Measurements from ENCODE around the gene MAML2. TPM values are rescaled to one million over a fixed set of nuclear protein-coding genes. Genes with fewer than 3 reads are reported as not detected.

Gene MAML2
- total and polyA plus RNA-seq, 2 experiments from 2014 or later: 1.1 to 8.2 TPM

DNA sequence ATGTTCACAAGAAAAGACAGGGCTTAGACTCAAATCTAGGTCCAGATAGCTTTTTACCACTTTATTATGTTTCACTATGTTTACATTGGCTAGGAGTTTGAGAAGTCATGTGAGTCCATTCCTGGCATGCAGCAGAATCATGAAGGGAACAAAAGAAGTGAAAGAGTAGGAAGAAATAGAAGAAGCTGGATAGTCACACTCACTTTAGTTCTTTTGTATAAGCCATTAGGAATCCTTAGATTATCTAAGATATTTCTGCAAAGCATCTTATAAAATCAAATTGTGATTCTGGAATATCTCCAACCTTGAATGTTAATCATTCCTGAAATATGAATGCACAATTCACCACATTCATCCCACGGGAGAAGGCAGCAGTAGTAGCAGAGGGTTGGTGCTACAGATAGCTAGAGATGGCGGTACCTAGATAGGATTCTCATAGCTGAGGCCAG is 31.9 kb downstream of the MAML2 start:
- peaks cover 17% of the 10 kb centered on the region for H3K4me1 ChIP-seq (ENCODE audit: low read depth)
- no peak overlapping the region for H3K27ac ChIP-seq
- TF ChIP-seq, protein P1, sequence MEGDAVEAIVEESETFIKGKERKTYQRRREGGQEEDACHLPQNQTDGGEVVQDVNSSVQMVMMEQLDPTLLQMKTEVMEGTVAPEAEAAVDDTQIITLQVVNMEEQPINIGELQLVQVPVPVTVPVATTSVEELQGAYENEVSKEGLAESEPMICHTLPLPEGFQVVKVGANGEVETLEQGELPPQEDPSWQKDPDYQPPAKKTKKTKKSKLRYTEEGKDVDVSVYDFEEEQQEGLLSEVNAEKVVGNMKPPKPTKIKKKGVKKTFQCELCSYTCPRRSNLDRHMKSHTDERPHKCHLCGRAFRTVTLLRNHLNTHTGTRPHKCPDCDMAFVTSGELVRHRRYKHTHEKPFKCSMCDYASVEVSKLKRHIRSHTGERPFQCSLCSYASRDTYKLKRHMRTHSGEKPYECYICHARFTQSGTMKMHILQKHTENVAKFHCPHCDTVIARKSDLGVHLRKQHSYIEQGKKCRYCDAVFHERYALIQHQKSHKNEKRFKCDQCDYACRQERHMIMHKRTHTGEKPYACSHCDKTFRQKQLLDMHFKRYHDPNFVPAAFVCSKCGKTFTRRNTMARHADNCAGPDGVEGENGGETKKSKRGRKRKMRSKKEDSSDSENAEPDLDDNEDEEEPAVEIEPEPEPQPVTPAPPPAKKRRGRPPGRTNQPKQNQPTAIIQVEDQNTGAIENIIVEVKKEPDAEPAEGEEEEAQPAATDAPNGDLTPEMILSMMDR (IDR thresholded peaks at IDR 0.05; ENCODE audit: low read depth, low read length): no peak
- H3K27me3 ChIP-seq: no peaks in the 10 kb centered on the region
- peak in 1 of 2 donors; percentile 79 for DNase-seq (ENCODE audit: low read depth in 1 of 2, low spot score in 1 of 2)
- H3K36me3 ChIP-seq: no peaks in the 10 kb centered on the region
- no peaks in the 10 kb centered on the region for H3K9me3 ChIP-seq (ENCODE audit: low read depth)
- no peak overlapping the region for H3K4me3 ChIP-seq

DNA sequence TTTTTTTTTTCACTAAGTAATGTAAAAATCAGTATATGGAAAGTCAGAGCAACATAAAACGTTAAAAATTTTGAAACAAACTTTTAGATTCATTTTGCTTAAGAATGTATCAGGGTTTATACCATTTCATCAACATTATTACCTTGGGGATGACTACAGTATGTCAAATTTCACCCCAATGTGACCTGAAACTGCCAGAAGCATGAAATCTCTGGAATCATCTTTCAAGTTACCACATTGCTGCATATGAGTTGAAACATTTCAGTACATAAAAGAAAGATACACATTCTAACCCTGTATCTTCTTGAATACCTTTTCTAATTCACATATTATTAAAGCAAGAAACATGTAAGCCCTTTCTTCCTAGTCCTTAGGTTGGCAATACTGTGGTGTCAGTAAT is 32.8 kb downstream of the MAML2 start:
- H3K4me1 ChIP-seq (ENCODE audit: low read depth): peaks cover 23% of the 10 kb centered on the region
- no peaks in the 10 kb centered on the region for H3K9me3 ChIP-seq (ENCODE audit: low read depth)
- no peaks in the 10 kb centered on the region for H3K27me3 ChIP-seq
- TF ChIP-seq, protein P1 (IDR thresholded peaks at IDR 0.05; ENCODE audit: low read depth, low read length): no peak
- H3K36me3 ChIP-seq: no peaks in the 10 kb centered on the region
- no peak overlapping the region for H3K27ac ChIP-seq
- DNase-seq (ENCODE audit: low read depth in 1 of 2, low spot score in 1 of 2): no peak
- H3K4me3 ChIP-seq: no peak overlapping the region

DNA sequence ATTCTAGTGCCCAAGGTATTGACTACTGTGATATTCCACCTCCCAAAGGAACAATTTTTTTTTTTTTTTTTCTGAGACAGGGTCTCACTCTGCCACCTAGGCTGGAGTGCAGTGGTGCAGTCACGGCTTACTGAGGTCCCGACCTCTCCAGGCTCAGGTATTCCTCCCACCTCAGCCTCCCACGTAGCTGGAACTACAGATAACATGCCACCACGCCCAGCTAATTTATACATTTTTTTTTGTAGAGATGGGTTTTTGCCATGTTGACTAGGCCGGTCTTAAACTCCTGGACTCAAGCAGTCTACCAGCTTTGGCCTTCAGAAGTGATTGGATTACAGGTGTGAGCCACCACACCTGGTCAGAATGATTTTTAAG is 33.4 kb downstream of the MAML2 start:
- H3K27ac ChIP-seq: no peak overlapping the region
- no peak for DNase-seq (ENCODE audit: low read depth in 1 of 2, low spot score in 1 of 2)
- TF ChIP-seq, protein P1 (IDR thresholded peaks at IDR 0.05; ENCODE audit: low read depth, low read length): no peak
- no peaks in the 10 kb centered on the region for H3K9me3 ChIP-seq (ENCODE audit: low read depth)
- H3K27me3 ChIP-seq: no peaks in the 10 kb centered on the region
- H3K4me1 ChIP-seq (ENCODE audit: low read depth): peaks cover 23% of the 10 kb centered on the region
- H3K36me3 ChIP-seq: no peaks in the 10 kb centered on the region
- H3K4me3 ChIP-seq: no peak overlapping the region

DNA sequence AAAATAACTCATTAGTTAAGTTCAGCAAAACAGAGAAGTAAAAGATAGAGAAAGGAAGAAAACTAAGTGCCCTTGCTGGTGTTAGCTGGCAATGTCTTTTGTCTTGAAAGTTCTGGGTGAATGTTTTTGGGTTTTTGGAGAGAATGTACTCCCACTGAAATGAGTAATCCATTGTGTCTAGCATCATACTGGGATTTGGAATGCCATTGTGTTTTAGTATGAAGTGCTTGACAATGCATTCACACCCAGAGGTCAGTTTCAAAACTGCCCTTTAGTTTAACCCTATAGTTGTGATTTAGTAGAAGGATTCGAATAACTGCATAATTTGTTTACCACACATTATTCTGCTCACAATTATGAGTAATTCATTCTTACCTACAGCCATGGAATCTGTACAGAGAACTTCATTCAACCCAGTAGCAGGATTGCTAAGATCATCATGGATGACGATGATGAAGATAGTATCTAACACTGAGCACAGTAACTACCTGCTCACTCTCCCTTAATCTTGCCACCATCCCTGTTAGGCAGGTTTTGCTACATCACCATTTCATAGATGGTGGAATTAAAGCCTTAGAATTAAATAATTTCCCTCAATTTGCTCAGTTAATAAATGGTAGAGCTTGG is 33.9 kb downstream of the MAML2 start:
- Histone ChIP-seq H3K9me3 (ENCODE audit: low read depth) (no peaks in the 10 kb centered on the region), H3K4me1 (ENCODE audit: low read depth) (peaks cover 23% of the 10 kb centered on the region), H3K4me3 (no peak overlapping the region), H3K36me3 (no peaks in the 10 kb centered on the region), H3K27ac (no peak overlapping the region), H3K27me3 (no peaks in the 10 kb centered on the region)
- DNase-seq (ENCODE audit: low read depth in 1 of 2, low spot score in 1 of 2): peak in 1 of 2 donors; percentile 82
- TF ChIP-seq, protein P1 (IDR thresholded peaks at IDR 0.05; ENCODE audit: low read depth, low read length): no peak

DNA sequence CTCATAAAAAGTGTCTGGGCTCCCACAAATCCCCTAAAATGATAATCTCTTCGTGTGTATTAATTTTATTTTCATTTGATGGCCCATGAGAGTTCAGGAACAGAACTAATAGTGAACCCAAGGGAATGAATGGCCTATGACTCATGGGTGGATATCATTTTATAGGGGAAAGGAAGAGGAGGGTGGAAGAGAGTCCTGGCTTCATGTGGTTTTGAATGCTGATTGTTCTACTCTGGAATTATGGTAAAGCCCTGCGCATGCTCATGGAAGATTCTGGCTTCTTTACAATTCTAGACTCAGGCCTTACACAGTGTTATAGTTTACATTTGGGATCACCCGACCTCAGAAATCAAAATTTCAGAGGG is 35.2 kb downstream of the MAML2 start:
- peak overlapping the region; percentile 13 for H3K4me3 ChIP-seq
- H3K4me1 ChIP-seq (ENCODE audit: low read depth): peaks cover 29% of the 10 kb centered on the region
- peak in 1 of 2 donors; percentile 90 for DNase-seq (ENCODE audit: low read depth in 1 of 2, low spot score in 1 of 2)
- no peaks in the 10 kb centered on the region for H3K36me3 ChIP-seq
- H3K9me3 ChIP-seq (ENCODE audit: low read depth): no peaks in the 10 kb centered on the region
- no peaks in the 10 kb centered on the region for H3K27me3 ChIP-seq
- H3K27ac ChIP-seq: peak overlapping the region; percentile 98
- TF ChIP-seq, protein P1 (IDR thresholded peaks at IDR 0.05; ENCODE audit: low read depth, low read length): no peak
